Ishikawa (cell line): ENCODE measurements around the gene FARS2.

ENCODE experiments used
- CEBPB ChIP-seq: IDR thresholded peaks from 2 replicates; pipeline ENCODE4 v1.6.1; 2012
- CREB1 ChIP-seq: IDR thresholded peaks from 2 replicates; pipeline ENCODE4 v1.6.1; 2012; ENCODE audit warnings: low read depth
- EGR1 ChIP-seq: IDR thresholded peaks from 2 replicates; pipeline ENCODE4 v1.6.1; 2012
- EP300 ChIP-seq: IDR thresholded peaks from 2 replicates; pipeline ENCODE4 v1.6.1; 2012; ENCODE audit warnings: borderline replicate concordance
- FOXM1 ChIP-seq: IDR thresholded peaks from 2 replicates; pipeline ENCODE4 v1.6.1; 2012; ENCODE audit warnings: low read depth, borderline replicate concordance
- NFIC ChIP-seq: IDR thresholded peaks from 2 replicates; pipeline ENCODE4 v1.6.1; 2012
- RAD21 ChIP-seq: IDR thresholded peaks from 2 replicates; pipeline ENCODE4 v1.6.1; 2012; ENCODE audit warnings: low read depth
- TAF1 ChIP-seq: IDR thresholded peaks from 2 replicates; pipeline ENCODE4 v1.6.1; 2012; ENCODE audit warnings: low read depth, mild to moderate bottlenecking
- TCF12 ChIP-seq: IDR thresholded peaks from 2 replicates; pipeline ENCODE4 v1.6.1; 2012; ENCODE audit warnings: low read depth
- TEAD4 ChIP-seq: IDR thresholded peaks from 2 replicates; pipeline ENCODE4 v1.6.1; 2012
- YY1 ChIP-seq: IDR thresholded peaks from 2 replicates; pipeline ENCODE4 v1.6.1; 2012; ENCODE audit warnings: low read depth
- ZBTB7A ChIP-seq: IDR thresholded peaks from 2 replicates; pipeline ENCODE4 v1.6.1; 2012; ENCODE audit warnings: low read depth
- TF ChIP-seq, protein P1 (sequence below): IDR thresholded peaks from 2 replicates; pipeline ENCODE4 v1.6.1; 2012
- TF ChIP-seq, protein P2 (sequence below): IDR thresholded peaks from 2 replicates; pipeline ENCODE4 v1.6.1; 2012
- TF ChIP-seq, protein P3 (sequence below): IDR thresholded peaks from 2 replicates; pipeline ENCODE4 v1.6.1; 2012; ENCODE audit warnings: low read depth, mild to moderate bottlenecking

The FARS2 gene

GRCh38 chr6:5513408-5513807 is 252.1 kb downstream of the FARS2 start:
- TF ChIP-seq TAF1, result no peak

GRCh38 chr6:5514353-5514752 is 253.0 kb downstream of the FARS2 start:
- TF ChIP-seq EGR1 (no peak), YY1 (no peak), TEAD4 (no peak), CEBPB (no peak), ZBTB7A (no peak), RAD21 (no peak), FOXM1 (no peak), NFIC (no peak), TAF1 (no peak), EP300 (no peak)
- TF ChIP-seq, protein P1, sequence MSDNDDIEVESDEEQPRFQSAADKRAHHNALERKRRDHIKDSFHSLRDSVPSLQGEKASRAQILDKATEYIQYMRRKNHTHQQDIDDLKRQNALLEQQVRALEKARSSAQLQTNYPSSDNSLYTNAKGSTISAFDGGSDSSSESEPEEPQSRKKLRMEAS, result no peak
- TF ChIP-seq, protein P2, sequence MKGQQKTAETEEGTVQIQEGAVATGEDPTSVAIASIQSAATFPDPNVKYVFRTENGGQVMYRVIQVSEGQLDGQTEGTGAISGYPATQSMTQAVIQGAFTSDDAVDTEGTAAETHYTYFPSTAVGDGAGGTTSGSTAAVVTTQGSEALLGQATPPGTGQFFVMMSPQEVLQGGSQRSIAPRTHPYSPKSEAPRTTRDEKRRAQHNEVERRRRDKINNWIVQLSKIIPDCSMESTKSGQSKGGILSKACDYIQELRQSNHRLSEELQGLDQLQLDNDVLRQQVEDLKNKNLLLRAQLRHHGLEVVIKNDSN, result no peak

DNA sequence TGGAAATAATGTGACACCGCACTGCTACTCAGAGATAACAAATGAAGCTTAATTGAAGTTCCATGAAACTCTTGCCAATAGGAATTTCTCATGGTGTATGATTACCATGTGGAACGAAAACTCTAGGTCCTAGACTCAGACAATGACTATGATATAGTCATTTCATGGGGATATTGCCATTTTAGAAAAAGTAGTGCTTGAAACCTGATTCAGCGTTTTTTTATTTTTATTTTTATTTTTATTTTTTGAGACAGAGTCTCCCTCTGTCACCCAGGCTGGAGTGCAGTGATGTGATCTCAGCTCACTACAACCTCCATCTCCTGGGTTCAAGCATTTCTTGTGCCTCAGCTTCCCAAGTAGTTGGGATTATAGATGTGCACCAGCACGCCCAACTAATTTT is 253.9 kb downstream of the FARS2 start:
- TF ChIP-seq CEBPB (no peak), YY1 (no peak), TEAD4 (no peak), RAD21 (no peak), ZBTB7A (no peak), CREB1 (no peak), EGR1 (no peak), TCF12 (no peak), EP300 (no peak), TAF1 (no peak), FOXM1 (no peak), NFIC (no peak)
- TF ChIP-seq, protein P1, result no peak
- TF ChIP-seq, protein P2, result no peak
- TF ChIP-seq, protein P3, sequence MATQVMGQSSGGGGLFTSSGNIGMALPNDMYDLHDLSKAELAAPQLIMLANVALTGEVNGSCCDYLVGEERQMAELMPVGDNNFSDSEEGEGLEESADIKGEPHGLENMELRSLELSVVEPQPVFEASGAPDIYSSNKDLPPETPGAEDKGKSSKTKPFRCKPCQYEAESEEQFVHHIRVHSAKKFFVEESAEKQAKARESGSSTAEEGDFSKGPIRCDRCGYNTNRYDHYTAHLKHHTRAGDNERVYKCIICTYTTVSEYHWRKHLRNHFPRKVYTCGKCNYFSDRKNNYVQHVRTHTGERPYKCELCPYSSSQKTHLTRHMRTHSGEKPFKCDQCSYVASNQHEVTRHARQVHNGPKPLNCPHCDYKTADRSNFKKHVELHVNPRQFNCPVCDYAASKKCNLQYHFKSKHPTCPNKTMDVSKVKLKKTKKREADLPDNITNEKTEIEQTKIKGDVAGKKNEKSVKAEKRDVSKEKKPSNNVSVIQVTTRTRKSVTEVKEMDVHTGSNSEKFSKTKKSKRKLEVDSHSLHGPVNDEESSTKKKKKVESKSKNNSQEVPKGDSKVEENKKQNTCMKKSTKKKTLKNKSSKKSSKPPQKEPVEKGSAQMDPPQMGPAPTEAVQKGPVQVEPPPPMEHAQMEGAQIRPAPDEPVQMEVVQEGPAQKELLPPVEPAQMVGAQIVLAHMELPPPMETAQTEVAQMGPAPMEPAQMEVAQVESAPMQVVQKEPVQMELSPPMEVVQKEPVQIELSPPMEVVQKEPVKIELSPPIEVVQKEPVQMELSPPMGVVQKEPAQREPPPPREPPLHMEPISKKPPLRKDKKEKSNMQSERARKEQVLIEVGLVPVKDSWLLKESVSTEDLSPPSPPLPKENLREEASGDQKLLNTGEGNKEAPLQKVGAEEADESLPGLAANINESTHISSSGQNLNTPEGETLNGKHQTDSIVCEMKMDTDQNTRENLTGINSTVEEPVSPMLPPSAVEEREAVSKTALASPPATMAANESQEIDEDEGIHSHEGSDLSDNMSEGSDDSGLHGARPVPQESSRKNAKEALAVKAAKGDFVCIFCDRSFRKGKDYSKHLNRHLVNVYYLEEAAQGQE, result no peak

GRCh38 chr6:5516036-5516435 is 254.7 kb downstream of the FARS2 start:
- no peak for TF ChIP-seq EP300
- TF ChIP-seq RAD21, result no peak
- no peak for TF ChIP-seq NFIC
- TF ChIP-seq ZBTB7A, result no peak
- no peak for TF ChIP-seq TCF12
- no peak for TF ChIP-seq EGR1
- TF ChIP-seq FOXM1, result no peak
- TF ChIP-seq CEBPB, result no peak

- TF ChIP-seq TCF12, result no peak
These were observed 256.5 kb downstream of the FARS2 start for GRCh38 chr6:5517796-5518195.

DNA sequence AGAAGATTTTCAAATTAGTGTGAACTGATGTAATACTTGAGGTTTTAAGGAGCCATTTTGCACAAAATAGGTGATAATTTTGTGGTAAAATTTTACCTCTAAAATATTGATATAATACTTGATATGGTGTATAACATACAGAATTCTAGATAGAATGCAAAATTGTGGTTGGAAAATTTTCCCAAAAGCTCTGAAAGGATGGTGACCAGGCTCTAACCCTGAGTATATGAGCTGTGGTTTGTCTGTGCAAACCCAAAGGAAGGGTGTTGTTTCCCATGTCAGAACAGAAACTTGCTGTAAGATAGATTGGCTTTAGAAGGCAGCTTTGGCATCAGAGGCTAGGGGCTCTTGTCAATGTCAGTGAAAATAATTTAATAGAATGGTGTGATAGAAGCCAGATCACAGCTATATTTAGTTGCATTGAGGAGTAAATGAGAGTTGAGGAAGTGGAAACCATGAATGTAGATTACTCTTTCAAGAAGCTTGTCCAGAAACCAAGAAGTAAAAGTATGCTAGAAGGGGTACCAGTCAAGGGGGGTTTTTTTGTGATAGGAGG is 257.7 kb downstream of the FARS2 start:
- TF ChIP-seq NFIC, result no peak
- TF ChIP-seq EGR1, result no peak
- TF ChIP-seq RAD21, result no peak
- no peak for TF ChIP-seq EP300
- no peak for TF ChIP-seq CEBPB
- no peak for TF ChIP-seq FOXM1
- TF ChIP-seq CREB1, result no peak
- TF ChIP-seq, protein P1, result no peak
- no peak for TF ChIP-seq YY1
- TF ChIP-seq TEAD4, result no peak
- TF ChIP-seq, protein P2, result no peak
- TF ChIP-seq TAF1, result no peak
- TF ChIP-seq, protein P3, result no peak
- no peak for TF ChIP-seq ZBTB7A
- TF ChIP-seq TCF12, result no peak
